ENCODE measurements around the gene HPSE. TPM values are rescaled to one million over a fixed set of nuclear protein-coding genes. Genes with fewer than 3 reads are reported as not detected.
"Not testable (repeated sequence)": the region's sequence is repeated elsewhere in the genome, so short reads cannot be mapped to it uniquely, and the experiment has no call there.

HPSE gene
- total RNA-seq, 1 donor from 2014 or later, result 0.90 TPM

- Mint-ChIP-seq H3K36me3 (ENCODE audit: low read depth) (no peaks in the 10 kb centered on the region), H3K27me3 (ENCODE audit: low read depth) (peaks cover 3% of the 10 kb centered on the region), H3K27ac (ENCODE audit: unreplicated experiment) (no peak overlapping the region), H3K9me3 (ENCODE audit: low read depth) (peaks cover 3% of the 10 kb centered on the region), H3K4me3 (ENCODE audit: unreplicated experiment) (no peak overlapping the region), H3K4me1 (ENCODE audit: low read depth) (no peaks in the 10 kb centered on the region)
- TF ChIP-seq, protein P1, sequence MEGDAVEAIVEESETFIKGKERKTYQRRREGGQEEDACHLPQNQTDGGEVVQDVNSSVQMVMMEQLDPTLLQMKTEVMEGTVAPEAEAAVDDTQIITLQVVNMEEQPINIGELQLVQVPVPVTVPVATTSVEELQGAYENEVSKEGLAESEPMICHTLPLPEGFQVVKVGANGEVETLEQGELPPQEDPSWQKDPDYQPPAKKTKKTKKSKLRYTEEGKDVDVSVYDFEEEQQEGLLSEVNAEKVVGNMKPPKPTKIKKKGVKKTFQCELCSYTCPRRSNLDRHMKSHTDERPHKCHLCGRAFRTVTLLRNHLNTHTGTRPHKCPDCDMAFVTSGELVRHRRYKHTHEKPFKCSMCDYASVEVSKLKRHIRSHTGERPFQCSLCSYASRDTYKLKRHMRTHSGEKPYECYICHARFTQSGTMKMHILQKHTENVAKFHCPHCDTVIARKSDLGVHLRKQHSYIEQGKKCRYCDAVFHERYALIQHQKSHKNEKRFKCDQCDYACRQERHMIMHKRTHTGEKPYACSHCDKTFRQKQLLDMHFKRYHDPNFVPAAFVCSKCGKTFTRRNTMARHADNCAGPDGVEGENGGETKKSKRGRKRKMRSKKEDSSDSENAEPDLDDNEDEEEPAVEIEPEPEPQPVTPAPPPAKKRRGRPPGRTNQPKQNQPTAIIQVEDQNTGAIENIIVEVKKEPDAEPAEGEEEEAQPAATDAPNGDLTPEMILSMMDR (IDR thresholded peaks at IDR 0.05), result no peak
- DNase-seq (ENCODE audit: low spot score), result no peak
Observed at GRCh38 chr4:83293305-83294046, 41.2 kb downstream of the HPSE start.

- H3K9me3 Mint-ChIP-seq (ENCODE audit: low read depth); H3K27ac Mint-ChIP-seq (ENCODE audit: unreplicated experiment); H3K4me1 Mint-ChIP-seq (ENCODE audit: low read depth); H3K4me3 Mint-ChIP-seq (ENCODE audit: unreplicated experiment); H3K27me3 Mint-ChIP-seq (ENCODE audit: low read depth); H3K36me3 Mint-ChIP-seq (ENCODE audit: low read depth); DNase-seq (ENCODE audit: low spot score): not testable (repeated sequence)
Observed at GRCh38 chr4:83290059-83290774, 44.4 kb downstream of the HPSE start.

- not testable (repeated sequence) for H3K27ac Mint-ChIP-seq (ENCODE audit: unreplicated experiment); H3K27me3 Mint-ChIP-seq (ENCODE audit: low read depth); DNase-seq (ENCODE audit: low spot score); H3K9me3 Mint-ChIP-seq (ENCODE audit: low read depth); H3K4me3 Mint-ChIP-seq (ENCODE audit: unreplicated experiment); H3K36me3 Mint-ChIP-seq (ENCODE audit: low read depth)
- peaks cover 16% of the 10 kb centered on the region for H3K4me1 Mint-ChIP-seq (ENCODE audit: low read depth)
Observed at GRCh38 chr4:83288381-83288780, 46.3 kb downstream of the HPSE start.

- no peaks in the 10 kb centered on the region for H3K36me3 Mint-ChIP-seq (ENCODE audit: low read depth)
- no peak for DNase-seq (ENCODE audit: low spot score)
- peaks cover 23% of the 10 kb centered on the region for H3K4me1 Mint-ChIP-seq (ENCODE audit: low read depth)
- H3K4me3 Mint-ChIP-seq (ENCODE audit: unreplicated experiment), result peak overlapping the region; percentile 95
- TF ChIP-seq, protein P1 (IDR thresholded peaks at IDR 0.05), result no peak
- H3K27me3 Mint-ChIP-seq (ENCODE audit: low read depth), result no peaks in the 10 kb centered on the region
- H3K9me3 Mint-ChIP-seq (ENCODE audit: low read depth), result peaks cover 3% of the 10 kb centered on the region
- H3K27ac Mint-ChIP-seq (ENCODE audit: unreplicated experiment), result peak overlapping the region; percentile 99
Observed at GRCh38 chr4:83285055-83285407, 49.6 kb downstream of the HPSE start.

DNA sequence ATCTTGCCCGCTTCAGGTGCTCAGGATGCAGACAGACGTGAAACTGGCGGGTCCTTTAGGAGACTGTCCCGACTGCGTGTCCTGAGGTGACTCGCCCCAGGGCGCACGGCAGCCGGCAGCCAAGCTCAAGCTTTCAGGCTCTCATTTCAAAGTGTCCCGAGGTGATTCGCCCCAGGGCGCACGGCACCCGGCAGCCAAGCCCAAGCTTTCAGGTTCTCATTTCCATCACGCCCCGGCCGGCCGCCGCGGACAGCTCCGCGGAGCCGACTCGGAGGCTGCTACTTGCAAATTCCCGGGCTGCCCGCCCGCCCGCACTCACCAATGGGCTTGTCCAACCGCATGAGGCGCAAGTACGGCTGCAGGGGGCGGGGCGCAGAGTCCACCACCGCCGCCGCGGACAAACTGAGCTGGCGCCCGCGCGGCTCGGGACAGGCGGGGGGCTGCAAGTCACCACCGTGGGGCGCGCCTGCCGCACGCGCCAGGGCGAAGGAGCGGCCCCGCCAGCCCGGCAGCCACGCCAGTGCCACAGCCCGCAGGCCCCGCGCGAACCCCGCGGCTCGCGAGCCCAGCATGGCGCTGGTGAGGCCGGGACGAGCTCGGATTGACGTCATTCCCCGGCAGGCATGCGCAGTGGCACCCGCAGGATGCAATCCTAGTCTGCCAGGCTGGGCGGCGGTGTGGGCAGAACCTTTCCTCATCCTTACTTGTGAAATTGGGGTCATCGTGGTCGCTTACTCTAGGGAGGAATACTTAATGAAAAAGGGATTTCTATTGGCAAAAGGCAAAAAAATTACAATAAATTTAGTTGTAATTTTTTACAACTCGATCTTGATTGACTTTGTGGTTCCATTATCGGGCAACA lies 50.2 kb downstream of the HPSE start, which contains the start of gene COQ2:
Gene COQ2, minus strand, starts transcription at position 606 of the 862 bp plus-strand sequence. Its CDS starts 34 bp downstream, at position 572.
- Mint-ChIP-seq H3K4me1 (ENCODE audit: low read depth) (peaks cover 23% of the 10 kb centered on the region), H3K36me3 (ENCODE audit: low read depth) (no peaks in the 10 kb centered on the region), H3K27me3 (ENCODE audit: low read depth) (no peaks in the 10 kb centered on the region), H3K27ac (ENCODE audit: unreplicated experiment) (peak within 1 kb of the TSS; percentile 99), H3K4me3 (ENCODE audit: unreplicated experiment) (peak within 1 kb of the TSS; percentile 95), H3K9me3 (ENCODE audit: low read depth) (peaks cover 3% of the 10 kb centered on the region)
- DNase-seq (ENCODE audit: low spot score), result peak; percentile 97
- TF ChIP-seq, protein P1 (IDR thresholded peaks at IDR 0.05), result peak; percentile 69

DNA sequence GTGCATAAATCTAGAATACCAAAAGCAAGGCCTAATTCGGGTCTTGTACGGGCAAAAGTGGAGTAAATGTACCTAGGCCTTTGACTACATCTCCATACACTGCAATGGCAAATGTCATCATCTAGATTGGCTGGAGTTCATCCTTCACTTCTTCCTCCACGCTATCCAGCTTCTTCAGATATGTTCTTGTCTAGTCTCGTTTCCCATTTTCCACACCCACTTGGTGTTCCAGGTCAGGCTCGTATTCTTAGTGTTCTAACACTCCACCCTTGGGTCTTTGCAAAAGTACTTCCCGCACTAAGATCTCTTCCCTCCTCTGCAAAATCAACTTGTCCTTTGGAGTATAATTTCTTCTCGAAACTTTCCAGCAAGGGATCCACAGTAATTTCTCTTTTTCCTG lies 51.5 kb downstream of the HPSE start:
- H3K4me3 Mint-ChIP-seq (ENCODE audit: unreplicated experiment), result no peak overlapping the region
- no peaks in the 10 kb centered on the region for H3K36me3 Mint-ChIP-seq (ENCODE audit: low read depth)
- H3K27ac Mint-ChIP-seq (ENCODE audit: unreplicated experiment), result no peak overlapping the region
- TF ChIP-seq, protein P1 (IDR thresholded peaks at IDR 0.05), result no peak
- no peaks in the 10 kb centered on the region for H3K27me3 Mint-ChIP-seq (ENCODE audit: low read depth)
- peaks cover 23% of the 10 kb centered on the region for H3K4me1 Mint-ChIP-seq (ENCODE audit: low read depth)
- no peaks in the 10 kb centered on the region for H3K9me3 Mint-ChIP-seq (ENCODE audit: low read depth)
- no peak for DNase-seq (ENCODE audit: low spot score)
